HG03045 (cell line): ENCODE data around the gene PLXNC1.
A peak's percentile ranks its signal among the peaks of the same experiment; 100 is the strongest.

Experiments used
- ATAC-seq: cut with Tn5 transposase; IDR thresholded peaks from one replicate; pipeline ENCODE4 v1.9.1; 2021; ENCODE audit warnings: mild to moderate bottlenecking, moderate library complexity; ENCODE audit not compliant: unreplicated experiment

PLXNC1 gene

GRCh38 chr12:94229902-94230301 is 81.5 kb downstream of the PLXNC1 start:
- no peak for ATAC-seq

DNA sequence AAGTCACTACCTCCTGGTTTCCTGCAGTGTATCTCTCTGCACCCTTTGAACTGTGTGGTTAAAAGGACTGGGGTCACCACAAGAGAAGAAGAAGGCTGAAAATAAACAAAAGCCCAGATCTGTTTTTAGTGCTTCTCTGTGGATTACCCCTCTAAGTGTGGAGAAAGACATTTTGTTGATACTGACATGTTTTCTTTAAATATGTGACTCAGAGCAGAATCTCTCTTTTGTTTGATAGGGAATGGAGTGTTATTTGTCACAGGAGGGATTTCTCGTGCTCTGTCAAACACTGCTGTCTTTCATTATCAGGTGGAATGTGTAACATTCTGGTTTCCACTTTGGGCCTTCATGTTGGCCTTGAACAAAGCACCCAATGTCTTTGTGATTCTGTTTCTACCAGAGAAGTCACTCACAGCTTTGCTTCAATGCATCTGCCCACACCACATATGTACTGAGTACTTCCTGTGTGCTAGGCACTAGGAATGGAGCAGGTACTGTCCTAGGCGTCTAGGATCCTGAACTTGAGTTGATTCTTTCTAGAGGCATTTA is 82.1 kb downstream of the PLXNC1 start:
- no peak for ATAC-seq

- ATAC-seq = no peak
These were observed 83.3 kb downstream of the PLXNC1 start for GRCh38 chr12:94231709-94232108.

GRCh38 chr12:94235848-94236247 is 87.5 kb downstream of the PLXNC1 start:
- ATAC-seq = no peak

GRCh38 chr12:94239332-94239993 is 91.1 kb downstream of the PLXNC1 start:
- ATAC-seq = no peak

GRCh38 chr12:94240171-94240570 is 91.8 kb downstream of the PLXNC1 start:
- ATAC-seq = peak; percentile 91

DNA sequence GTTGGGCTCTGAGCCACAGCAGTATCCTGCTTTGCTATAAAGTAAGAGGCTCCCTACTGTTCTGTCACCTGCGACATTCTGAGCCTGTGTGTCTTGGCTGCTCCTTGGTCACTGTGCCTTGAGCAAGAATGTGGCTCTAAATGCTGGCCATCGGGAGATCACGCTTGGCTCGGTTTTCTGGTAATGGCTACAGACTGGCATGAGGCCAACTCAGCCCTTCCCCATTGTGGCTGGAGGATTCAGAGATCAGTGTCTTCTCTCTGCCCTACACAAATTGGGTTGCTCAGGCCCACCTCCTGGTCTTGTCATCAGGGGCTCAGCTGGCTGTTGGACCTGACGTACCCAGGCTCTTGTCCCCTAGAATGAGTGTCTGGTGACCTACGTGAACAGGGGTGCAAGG is 94.5 kb downstream of the PLXNC1 start:
- ATAC-seq = no peak

DNA sequence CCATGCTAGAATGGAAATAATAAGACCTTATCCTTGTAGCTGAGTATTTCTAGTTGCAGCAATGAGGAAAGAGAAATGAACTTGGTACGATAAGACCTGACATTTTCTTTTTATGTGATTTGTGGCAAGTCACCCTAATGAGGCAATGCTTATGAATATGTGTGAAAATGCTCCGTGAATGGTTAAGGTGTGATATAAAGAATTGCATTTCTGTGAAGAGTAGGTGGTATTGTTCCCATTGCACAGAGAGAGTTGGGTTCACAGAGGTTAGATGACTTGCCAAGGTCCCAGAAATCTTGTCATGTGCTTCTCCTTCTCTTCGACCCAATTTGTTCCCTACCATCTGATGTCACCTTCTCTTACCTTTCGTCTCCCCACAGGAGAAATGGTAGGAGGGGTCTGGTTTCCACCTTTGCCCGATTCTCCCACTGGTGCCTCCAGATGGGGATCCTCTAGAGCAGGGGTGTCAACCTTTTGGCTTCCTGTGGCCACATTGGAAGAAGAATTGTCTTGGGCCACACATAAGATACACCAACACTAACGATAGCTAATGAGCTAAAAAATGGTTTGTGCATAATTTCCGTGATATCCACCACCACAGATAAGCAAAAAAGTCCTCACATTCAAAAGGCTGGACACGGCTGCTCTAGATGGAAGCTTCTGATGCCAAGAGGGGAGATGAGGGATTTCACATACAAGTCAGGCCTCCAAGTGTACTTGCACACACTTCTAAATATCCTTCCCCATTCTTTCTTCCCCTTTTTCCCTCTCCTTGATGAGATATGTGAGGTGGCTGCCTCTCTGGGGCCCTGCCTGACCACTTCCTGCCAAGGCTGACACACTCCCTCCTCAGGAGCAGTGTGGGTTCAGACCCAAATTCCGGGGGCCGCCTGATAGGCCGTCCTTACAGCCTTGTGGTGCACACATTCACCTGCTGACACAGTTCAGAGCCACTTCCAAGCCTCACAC is 96.1 kb downstream of the PLXNC1 start:
- peak; percentile 49 for ATAC-seq

GRCh38 chr12:94245631-94246383 is 97.4 kb downstream of the PLXNC1 start:
- no peak for ATAC-seq

GRCh38 chr12:94247246-94247645 is 98.9 kb downstream of the PLXNC1 start:
- ATAC-seq = no peak

DNA sequence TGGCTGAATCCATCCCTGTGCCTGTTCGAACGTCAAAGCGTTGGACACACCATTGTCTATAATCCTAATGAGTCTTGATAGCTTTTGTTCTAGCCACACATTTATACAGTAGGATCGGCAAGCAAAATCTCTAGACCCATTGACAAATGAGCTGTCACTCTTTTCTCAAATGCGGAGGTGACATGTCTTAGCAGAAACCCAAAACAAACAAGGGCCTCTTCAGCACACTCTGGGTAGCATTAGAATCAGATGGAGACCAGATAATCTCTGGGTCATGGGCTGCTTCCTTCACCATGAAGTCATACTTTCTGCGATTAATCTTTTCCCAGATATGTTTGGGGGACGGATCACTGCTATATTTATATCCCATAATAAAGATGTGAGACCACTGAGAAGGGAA is 100.2 kb downstream of the PLXNC1 start:
- ATAC-seq = no peak

GRCh38 chr12:94250130-94250529 is 101.8 kb downstream of the PLXNC1 start:
- ATAC-seq = no peak

- no peak for ATAC-seq
These were observed 105.9 kb downstream of the PLXNC1 start for GRCh38 chr12:94254270-94254669.

DNA sequence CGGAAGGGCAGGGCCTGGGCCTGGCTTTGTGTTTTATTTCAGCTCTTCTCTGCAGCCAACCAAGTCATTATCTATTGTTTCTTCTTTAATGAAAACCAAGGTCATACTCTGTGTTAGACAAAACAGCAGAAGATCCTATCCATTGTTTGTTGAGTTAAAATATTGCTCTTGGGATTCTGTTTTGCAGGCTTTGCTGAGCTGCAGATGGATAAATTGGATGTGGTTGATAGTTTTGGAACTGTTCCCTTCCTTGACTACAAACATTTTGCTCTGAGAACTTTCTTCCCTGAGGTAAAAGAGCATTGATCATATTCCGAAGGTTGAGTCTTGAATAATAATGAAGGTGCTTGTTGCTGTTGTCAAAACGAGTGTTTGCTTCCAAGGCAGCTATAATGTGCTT is 106.6 kb downstream of the PLXNC1 start:
- no peak for ATAC-seq

DNA sequence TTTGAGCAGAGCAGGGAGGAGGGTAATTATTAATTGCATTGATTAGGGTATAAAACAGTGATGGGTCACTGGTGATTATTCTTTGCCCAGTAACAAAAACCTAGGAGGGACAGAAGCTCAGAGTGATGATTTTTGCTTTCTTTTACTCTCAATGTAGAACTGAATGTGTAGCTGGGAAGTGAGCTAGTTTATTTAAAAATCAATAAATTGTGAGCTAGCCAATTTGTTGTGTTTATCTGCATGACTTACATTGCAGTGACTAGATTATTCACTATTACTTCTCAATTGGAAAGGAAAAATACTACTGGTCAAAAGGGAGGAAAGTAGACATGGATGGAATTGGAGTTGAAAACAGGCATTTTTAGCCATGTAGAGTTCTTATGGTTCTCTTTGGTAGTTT is 107.1 kb downstream of the PLXNC1 start:
- ATAC-seq = no peak

- no peak for ATAC-seq
These were observed 110.2 kb downstream of the PLXNC1 start for GRCh38 chr12:94258593-94258992.

DNA sequence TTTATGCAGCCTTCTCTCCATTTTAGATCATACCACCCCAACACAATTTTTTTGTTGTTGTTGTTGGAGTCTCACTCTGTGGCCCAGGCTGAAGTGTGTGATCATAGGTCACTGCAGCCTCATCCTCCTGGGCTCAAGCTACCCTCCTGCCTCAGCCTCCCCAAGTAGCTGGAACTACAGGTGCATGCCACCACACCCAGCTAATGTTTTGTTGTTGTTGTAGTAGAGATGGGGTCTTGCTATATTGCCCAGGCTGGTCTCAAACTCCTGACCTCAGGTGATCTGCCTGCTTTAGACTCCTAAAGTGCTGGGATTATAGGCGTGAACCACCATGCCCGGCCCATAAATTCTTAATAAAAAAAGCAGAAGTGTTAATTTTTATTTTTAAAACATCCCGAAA is 111.6 kb downstream of the PLXNC1 start:
- no peak for ATAC-seq

GRCh38 chr12:94260717-94261116 is 112.3 kb downstream of the PLXNC1 start:
- no peak for ATAC-seq

DNA sequence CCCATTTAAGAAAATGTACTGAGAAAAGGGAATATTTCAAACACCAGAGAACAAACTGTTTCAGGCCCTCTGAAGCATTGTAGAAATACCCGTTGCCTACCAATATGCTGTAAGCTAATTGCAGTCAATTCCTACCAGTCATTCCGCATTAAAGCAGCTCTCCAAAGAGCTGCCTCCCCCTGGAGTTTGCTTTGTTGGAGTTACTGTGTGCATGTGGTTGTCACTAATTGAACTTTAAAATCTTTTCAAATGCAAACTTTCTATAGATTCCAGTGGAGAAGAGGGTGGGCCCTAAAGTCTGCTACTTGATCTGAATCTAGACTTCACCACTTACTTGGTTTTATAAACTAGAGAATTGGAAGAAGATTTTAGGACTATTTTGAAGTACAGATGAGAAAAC is 112.7 kb downstream of the PLXNC1 start:
- ATAC-seq = no peak

- no peak for ATAC-seq
These were observed 113.4 kb downstream of the PLXNC1 start for GRCh38 chr12:94261786-94262185.
